ENCODE measurements around the gene HCN4. TPM values are rescaled to one million over a fixed set of nuclear protein-coding genes. Genes with fewer than 3 reads are reported as not detected.

Gene HCN4
- total RNA-seq, 1 experiment from 2014 or later, result 5.2 TPM

DNA sequence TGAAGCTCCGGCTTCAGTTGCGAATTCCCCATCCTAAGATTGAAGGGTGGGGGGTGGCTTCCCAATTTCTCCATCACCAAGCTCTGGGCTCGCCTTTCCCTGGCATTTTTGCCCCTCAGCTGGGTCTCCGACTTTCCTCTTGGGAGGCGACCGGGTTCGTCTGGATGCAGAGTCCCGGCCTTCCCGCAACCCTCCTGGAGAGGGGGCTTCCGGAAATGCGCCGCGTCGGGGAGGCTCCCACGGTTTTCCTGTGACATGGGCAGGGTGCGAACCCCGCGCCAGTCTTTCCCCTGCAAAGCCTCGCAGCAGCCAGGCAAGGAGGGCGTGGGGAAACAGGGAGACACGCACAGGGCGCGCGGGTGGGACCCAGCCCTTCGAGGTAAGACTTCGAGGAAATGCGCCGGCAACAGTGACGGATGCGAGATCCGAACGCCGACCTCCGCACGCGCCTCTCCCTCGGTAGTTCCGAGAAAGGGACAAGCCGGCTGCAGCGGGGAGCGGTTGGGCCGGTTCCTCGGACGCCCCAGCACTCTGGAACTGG is 466 bp upstream of the HCN4 start:
- H3K27me3 ChIP-seq (ENCODE audit: control insufficient read depth, insufficient read depth, low read length), result peaks cover 40% of the 10 kb centered on the region

DNA sequence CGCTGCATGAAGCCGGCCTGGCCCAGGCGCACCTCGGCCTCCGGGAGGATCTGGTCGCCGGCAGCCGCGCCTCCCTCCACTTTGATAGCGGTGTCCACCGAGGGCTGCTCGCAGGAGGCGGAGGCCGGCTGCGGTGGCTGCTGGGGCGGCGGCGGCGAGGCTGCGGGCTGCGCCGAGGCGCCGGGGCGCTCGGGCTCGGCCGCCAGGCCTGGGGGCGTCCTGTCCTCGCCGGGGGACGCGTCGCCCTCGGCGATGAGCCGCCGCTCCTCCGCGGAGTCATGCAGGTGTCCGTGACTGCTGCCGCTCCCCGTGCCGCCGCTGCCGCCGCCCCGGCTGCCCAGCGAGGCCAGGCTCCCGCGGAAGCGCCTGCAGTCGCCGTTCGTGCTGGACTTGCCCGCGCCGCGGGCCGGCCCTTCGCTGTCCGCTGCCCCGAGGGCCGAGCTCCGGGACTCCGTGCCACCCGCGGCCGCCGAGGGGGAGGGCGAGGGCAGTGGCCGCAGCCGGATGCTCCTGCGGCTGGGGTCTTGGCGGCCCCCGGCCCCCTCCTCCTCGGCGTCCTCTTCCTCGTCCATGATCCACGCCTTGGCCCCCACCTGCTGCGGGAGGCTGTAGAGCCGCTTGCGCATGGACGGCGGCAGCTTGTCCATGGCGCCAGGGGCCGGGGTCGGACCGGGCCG is 996 bp downstream of the HCN4 start:
- DNase-seq, result peak; percentile 85
- Histone ChIP-seq H3K4me3 (ENCODE audit: insufficient read depth, low read depth, low read length) (peak overlapping the region; percentile 71), H3K27me3 (ENCODE audit: control insufficient read depth, insufficient read depth, low read length) (peaks cover 40% of the 10 kb centered on the region), H3K36me3 (replicated peaks; ENCODE audit: control insufficient read depth, insufficient read depth, low read length) (no peaks in the 10 kb centered on the region; the same call in 1 of the 2 replicates)

More for the DNA sequence above, 466 bp upstream of the HCN4 start:
- peak; percentile 81 for DNase-seq
- peak overlapping the region; percentile 71 for H3K4me3 ChIP-seq (ENCODE audit: insufficient read depth, low read depth, low read length)
- H3K36me3 ChIP-seq (replicated peaks; ENCODE audit: control insufficient read depth, insufficient read depth, low read length), result no peaks in the 10 kb centered on the region

DNA sequence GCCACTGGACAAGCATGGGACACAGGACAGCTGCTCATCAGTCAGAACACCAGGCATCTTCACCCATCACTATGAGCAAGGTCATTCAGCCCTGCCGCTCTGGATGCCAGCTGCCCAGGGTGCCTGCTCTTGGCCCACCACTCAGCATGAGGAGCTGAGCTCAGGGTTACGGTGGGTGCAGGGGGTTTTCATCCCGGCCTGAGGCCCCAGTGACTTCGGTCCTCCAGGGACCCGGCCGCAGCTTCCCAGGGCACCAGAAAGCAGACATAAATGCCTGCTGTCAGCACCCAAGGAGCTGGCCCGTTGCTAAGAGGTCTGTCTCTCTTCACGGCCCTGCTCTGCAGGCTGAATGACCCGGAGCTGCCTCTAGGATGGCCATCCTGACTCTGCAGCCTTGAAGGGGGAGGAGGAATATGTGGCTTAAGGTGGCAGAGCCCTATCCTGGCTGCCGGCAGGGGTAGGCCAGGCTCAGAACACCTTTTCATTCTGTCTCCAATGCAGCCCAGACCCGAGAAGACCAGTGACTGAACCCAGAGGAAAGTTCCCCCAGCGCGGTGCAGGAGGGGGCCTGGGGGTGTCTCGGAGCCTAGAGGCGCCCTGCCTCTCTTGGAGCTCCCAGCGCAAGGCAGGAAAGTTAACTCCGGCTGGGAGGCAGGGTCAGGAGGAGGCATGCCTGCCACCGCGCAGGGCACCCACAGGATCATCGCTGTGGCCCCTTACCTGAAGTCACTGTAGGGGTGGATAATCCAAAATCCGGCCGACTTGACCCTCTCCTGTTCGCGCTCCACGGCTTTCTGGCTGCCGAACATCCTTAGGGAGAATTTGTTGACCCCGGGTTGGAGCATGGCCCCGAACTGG is 1.8 kb downstream of the HCN4 start:
- H3K36me3 ChIP-seq (replicated peaks; ENCODE audit: control insufficient read depth, insufficient read depth, low read length), result no peaks in the 10 kb centered on the region; the same call in 1 of the 2 replicates
- H3K4me3 ChIP-seq (ENCODE audit: insufficient read depth, low read depth, low read length), result peak overlapping the region; percentile 71
- peaks cover 40% of the 10 kb centered on the region for H3K27me3 ChIP-seq (ENCODE audit: control insufficient read depth, insufficient read depth, low read length)
- DNase-seq, result peak; percentile 87

DNA sequence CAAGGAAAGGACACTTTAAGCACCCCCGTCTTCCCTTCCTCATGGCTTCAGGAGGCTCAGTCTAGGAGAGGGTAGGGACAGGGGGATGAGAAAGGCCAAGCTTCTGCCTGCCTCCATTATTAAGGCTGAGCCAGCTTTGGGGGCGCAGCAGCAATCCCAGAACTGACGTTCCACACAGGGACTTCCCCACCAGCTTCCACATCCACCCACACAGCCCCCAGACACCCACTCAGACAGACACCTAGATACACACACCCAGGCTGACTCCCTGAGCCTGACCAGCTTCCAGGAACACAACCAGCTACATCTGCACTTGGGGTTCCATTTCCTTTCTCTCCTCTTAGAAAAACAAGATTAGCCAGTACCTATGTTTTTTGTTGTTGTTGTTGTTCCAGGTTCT is 4.7 kb downstream of the HCN4 start:
- Histone ChIP-seq H3K27me3 (ENCODE audit: control insufficient read depth, insufficient read depth, low read length) (peaks cover 21% of the 10 kb centered on the region), H3K36me3 (replicated peaks; ENCODE audit: control insufficient read depth, insufficient read depth, low read length) (no peaks in the 10 kb centered on the region; the same call in 1 of the 2 replicates), H3K4me3 (ENCODE audit: insufficient read depth, low read depth, low read length) (no peak overlapping the region)
- DNase-seq, result no peak

DNA sequence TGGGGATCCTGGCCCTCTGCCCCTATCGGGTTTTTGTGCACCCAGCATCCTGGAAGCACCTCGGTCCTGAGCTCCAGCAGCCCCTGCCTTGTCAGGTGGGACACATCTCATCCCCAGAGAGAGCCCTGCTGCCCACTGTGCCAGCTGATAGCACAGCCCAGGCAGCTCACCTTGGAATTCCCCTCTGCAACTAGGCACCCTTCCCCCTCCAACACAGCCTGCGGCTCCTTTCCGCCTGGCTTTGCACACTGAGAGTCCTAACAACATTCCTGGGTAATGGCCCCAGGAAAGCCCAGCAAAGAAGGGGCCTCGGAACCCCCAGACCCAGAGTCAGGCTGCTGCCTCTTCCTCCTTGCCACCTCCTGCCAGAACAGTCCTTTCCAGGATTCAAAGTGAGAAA is 5.9 kb downstream of the HCN4 start:
- Histone ChIP-seq H3K4me3 (ENCODE audit: insufficient read depth, low read depth, low read length) (no peak overlapping the region), H3K36me3 (replicated peaks; ENCODE audit: control insufficient read depth, insufficient read depth, low read length) (no peaks in the 10 kb centered on the region; the same call in 1 of the 2 replicates), H3K27me3 (ENCODE audit: control insufficient read depth, insufficient read depth, low read length) (peaks cover 15% of the 10 kb centered on the region)
- peak; percentile 83 for DNase-seq

DNA sequence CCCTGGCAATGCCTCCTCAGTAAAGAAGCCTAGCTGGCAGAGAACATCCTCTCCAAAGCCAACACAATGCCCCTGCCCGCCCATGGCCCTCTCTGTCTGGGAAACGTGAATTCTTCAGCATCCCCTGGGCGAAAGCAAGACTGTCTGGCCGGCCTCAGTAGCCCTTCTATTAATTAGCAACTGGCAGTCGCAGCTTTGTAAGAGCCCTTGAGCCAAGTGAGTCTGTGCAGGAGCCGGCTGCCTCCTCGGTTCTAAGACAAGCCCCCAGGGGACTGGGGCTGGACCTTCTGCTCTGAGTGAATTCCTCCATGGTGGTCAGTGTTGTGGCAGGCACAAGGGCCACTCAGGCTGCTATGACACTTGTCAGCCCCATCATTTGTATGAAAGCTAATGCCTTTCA is 7.4 kb downstream of the HCN4 start:
- no peaks in the 10 kb centered on the region for H3K27me3 ChIP-seq (ENCODE audit: control insufficient read depth, insufficient read depth, low read length)
- H3K4me3 ChIP-seq (ENCODE audit: insufficient read depth, low read depth, low read length), result no peak overlapping the region
- no peaks in the 10 kb centered on the region; the same call in 1 of the 2 replicates for H3K36me3 ChIP-seq (replicated peaks; ENCODE audit: control insufficient read depth, insufficient read depth, low read length)
- peak; percentile 31 for DNase-seq

DNA sequence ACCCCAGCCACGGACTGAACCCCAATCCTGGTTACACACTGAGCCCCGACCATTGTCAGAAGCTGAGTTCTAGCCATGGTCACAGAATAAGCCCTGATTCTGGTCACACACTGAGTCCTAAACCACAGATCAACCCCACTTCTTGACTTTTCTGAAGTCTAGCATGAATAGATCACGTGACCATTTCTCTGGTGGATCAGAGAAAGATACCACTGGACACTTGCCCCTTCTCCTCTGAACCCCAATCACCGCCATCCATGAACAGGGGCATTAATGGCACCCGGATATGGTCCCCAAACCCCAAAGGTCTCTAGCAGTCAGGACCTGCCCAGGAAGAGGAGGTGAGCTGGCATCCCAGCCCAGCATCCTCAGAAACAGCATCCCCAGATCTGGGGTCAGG is 9.1 kb downstream of the HCN4 start:
- no peaks in the 10 kb centered on the region; the same call in 1 of the 2 replicates for H3K36me3 ChIP-seq (replicated peaks; ENCODE audit: control insufficient read depth, insufficient read depth, low read length)
- peak; percentile 29 for DNase-seq
- H3K27me3 ChIP-seq (ENCODE audit: control insufficient read depth, insufficient read depth, low read length), result no peaks in the 10 kb centered on the region
- H3K4me3 ChIP-seq (ENCODE audit: insufficient read depth, low read depth, low read length), result no peak overlapping the region

DNA sequence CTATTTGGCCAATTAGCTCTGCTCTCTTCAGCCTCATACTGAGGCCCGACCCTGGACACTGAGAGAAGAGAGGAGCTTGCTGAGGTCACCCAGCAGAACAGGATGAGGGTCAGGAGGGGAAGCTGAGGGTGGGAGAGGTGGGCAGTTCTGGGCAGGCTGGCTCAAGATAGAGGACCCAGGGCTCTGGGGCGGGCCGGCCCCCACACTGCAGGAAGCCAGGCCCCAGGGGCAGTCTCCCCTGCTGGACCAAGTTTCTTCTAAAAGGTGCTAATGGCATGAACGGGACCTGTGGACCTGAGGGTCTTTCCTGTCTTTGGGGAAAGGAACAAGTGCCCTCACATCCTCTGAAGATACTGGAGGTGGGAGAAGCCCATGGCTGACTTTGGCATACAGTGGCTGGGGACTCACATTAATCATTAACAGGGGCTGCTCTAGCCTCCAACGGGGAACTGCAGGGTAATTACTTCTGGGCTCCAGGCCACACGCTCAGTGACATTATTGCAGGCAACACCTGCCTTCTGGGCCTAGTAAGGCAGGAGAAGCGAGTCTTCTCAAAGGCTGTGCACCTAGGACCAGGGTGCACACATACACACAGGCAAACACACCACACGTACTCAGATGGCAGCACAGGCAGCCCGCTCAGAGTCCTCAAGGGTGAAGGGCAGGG is 10.6 kb downstream of the HCN4 start:
- DNase-seq, result peak; percentile 33

DNA sequence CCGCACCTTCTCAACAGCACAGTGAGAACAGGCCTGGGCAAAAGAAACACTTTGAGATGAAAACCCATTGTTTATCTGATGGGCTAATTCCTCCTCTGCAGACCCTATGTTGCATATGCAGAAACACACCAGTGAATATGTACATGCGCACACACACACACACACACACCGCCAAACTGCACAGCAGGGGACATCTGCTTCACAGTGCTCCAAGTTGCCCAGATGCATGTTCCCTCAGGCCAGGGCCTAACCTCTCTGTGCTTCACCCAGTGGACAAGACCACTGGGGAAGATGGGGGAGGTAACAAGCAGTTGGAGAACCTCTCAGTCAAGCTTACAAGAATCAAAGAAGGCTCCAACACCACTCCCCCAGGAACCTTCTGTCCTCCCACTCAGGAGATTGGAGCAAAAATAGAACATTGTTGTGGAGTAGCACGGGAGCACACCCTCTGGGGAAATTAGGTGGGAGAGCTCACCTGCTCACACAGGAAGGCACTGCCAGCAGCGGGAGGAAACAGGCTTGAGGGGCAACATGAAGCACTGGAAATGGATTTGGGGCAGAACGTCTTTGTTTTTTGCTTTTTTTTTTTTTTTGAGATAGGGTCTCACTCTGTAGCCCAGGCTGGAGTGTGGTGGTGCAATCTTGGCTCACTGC is 13.0 kb downstream of the HCN4 start:
- DNase-seq, result no peak
- Histone ChIP-seq H3K4me3 (ENCODE audit: insufficient read depth, low read depth, low read length) (no peak overlapping the region), H3K36me3 (replicated peaks; ENCODE audit: control insufficient read depth, insufficient read depth, low read length) (no peaks in the 10 kb centered on the region), H3K27me3 (ENCODE audit: control insufficient read depth, insufficient read depth, low read length) (no peaks in the 10 kb centered on the region)

More for the DNA sequence above, 10.6 kb downstream of the HCN4 start:
- no peaks in the 10 kb centered on the region for H3K27me3 ChIP-seq (ENCODE audit: control insufficient read depth, insufficient read depth, low read length)
- no peak overlapping the region for H3K4me3 ChIP-seq (ENCODE audit: insufficient read depth, low read depth, low read length)
- no peaks in the 10 kb centered on the region for H3K36me3 ChIP-seq (replicated peaks; ENCODE audit: control insufficient read depth, insufficient read depth, low read length)

DNA sequence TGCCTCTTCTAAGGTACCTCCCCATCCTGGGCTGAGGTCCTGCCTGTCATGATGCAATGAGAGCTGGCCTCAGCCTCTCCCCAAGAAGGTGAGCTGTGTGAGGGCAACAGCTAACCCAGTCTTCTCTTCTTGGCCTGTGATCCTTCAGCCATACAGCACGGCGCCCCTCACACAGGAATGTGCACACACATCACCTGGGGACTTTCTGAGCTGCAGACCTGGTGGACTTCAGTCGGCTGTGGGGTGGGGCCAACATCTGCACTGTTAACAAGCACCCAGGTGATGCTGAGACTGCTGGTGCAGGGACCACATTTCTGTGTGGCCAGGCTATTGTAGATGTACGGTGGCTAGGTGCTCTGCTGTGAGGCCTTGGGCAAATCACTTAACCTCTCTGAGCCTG is 14.5 kb downstream of the HCN4 start:
- no peaks in the 10 kb centered on the region for H3K27me3 ChIP-seq (ENCODE audit: control insufficient read depth, insufficient read depth, low read length)
- no peaks in the 10 kb centered on the region for H3K36me3 ChIP-seq (replicated peaks; ENCODE audit: control insufficient read depth, insufficient read depth, low read length)
- no peak overlapping the region for H3K4me3 ChIP-seq (ENCODE audit: insufficient read depth, low read depth, low read length)
- no peak for DNase-seq

DNA sequence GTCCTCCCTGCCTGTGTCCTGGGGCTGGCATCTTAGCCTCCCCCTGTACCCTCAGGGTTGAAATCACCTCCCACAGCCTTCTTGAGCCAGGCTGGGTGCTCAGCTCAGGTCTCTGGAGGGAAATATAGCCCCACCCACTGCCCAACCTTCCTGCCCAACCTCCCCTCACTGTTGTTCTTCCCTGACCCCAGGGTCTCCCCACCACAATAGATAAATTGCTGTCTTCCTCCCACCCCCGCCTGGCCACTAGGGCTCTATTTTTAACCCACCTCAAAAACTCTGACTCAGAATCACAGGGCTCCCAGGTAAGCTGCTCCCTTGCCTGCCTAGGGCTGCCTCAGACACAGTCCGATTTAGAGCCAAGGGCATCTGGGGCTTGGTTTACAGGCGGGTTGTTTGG is 15.0 kb downstream of the HCN4 start:
- DNase-seq, result peak; percentile 60
- no peaks in the 10 kb centered on the region for H3K27me3 ChIP-seq (ENCODE audit: control insufficient read depth, insufficient read depth, low read length)

DNA sequence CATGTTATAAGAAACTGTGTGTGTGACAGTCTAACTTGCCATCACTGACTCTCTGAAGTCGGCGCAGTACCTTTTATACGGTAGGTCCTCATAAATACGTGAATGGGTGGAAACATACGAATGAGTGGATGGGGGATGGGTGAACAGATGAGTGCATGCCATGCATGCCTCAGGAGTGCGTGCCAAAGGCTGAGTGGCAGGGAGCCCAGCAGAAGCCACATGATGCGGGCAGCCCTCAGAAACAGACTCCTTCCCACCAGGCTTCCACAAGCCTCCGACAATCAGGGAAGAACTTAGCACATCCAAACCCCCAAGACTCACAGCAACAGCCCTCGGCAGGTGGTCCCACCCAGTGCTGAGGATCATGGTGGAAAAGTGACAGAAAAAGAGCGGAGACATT is 16.7 kb downstream of the HCN4 start:
- no peak for DNase-seq
- H3K27me3 ChIP-seq (ENCODE audit: control insufficient read depth, insufficient read depth, low read length), result no peaks in the 10 kb centered on the region
- no peak overlapping the region for H3K4me3 ChIP-seq (ENCODE audit: insufficient read depth, low read depth, low read length)
- no peaks in the 10 kb centered on the region for H3K36me3 ChIP-seq (replicated peaks; ENCODE audit: control insufficient read depth, insufficient read depth, low read length)

More for the DNA sequence above, 15.0 kb downstream of the HCN4 start:
- Histone ChIP-seq H3K4me3 (ENCODE audit: insufficient read depth, low read depth, low read length) (no peak overlapping the region), H3K36me3 (replicated peaks; ENCODE audit: control insufficient read depth, insufficient read depth, low read length) (no peaks in the 10 kb centered on the region)

DNA sequence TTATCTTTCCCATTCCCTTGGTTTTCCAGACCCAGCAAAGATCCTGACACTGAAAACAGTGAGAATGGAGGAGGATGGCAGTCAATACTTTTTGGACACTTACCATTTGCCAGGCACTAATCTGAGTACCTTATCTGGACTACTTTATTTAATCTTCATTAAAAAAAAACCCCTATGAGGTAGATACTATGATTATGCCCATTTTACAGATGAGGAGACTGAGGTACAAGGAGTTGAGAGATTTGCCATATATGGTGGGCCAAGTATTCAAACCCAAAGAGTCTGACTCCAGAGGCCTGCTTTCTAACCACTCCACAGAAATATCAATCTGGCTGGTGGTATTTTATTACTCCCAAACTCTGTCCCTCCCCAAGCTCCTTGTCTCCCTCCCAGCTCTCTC is 19.6 kb downstream of the HCN4 start:
- Histone ChIP-seq H3K36me3 (replicated peaks; ENCODE audit: control insufficient read depth, insufficient read depth, low read length) (no peaks in the 10 kb centered on the region), H3K27me3 (ENCODE audit: control insufficient read depth, insufficient read depth, low read length) (no peaks in the 10 kb centered on the region), H3K4me3 (ENCODE audit: insufficient read depth, low read depth, low read length) (no peak overlapping the region)
- no peak for DNase-seq

DNA sequence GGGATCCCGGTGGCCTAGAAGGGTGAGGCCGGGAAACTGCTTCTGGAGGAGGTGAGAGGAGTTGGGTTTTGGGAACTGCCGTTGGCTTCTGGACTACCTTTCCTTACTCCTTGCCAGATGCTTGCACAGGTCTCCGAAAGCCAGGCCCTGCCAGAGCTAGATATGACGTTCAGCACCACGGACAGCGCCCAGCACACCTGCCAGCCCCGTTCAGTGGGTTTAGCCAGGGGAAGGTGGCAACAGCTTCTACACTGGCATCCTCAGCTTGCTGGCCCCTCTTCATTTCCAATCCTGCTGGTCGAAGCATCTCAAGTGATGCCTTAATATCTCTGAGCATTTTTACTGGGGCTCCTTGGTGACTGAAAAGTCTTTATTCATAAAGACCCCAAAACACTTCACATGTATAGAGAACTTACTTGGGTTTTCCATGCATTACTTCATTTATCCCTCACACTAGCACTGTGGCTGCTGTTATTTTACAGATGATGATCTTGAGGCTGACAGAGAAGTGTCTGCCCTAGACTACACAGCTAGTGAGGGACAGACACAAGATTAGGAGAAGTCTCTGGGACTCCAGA is 21.9 kb downstream of the HCN4 start:
- H3K4me3 ChIP-seq (ENCODE audit: insufficient read depth, low read depth, low read length), result no peak overlapping the region
- H3K36me3 ChIP-seq (replicated peaks; ENCODE audit: control insufficient read depth, insufficient read depth, low read length), result peaks cover 4% of the 10 kb centered on the region
- DNase-seq, result peak; percentile 85
- no peaks in the 10 kb centered on the region for H3K27me3 ChIP-seq (ENCODE audit: control insufficient read depth, insufficient read depth, low read length)

All from H7 (cell line).